ENCODE results near the gene XXYLT1.

The XXYLT1 gene

GRCh38 chr3:195071916-195072820 is 198.8 kb downstream of the XXYLT1 start:
- TF ChIP-seq, protein P1, sequence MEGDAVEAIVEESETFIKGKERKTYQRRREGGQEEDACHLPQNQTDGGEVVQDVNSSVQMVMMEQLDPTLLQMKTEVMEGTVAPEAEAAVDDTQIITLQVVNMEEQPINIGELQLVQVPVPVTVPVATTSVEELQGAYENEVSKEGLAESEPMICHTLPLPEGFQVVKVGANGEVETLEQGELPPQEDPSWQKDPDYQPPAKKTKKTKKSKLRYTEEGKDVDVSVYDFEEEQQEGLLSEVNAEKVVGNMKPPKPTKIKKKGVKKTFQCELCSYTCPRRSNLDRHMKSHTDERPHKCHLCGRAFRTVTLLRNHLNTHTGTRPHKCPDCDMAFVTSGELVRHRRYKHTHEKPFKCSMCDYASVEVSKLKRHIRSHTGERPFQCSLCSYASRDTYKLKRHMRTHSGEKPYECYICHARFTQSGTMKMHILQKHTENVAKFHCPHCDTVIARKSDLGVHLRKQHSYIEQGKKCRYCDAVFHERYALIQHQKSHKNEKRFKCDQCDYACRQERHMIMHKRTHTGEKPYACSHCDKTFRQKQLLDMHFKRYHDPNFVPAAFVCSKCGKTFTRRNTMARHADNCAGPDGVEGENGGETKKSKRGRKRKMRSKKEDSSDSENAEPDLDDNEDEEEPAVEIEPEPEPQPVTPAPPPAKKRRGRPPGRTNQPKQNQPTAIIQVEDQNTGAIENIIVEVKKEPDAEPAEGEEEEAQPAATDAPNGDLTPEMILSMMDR (IDR thresholded peaks at IDR 0.05; ENCODE audit: low read depth, low read length, missing control alignments): no peak
- no peak overlapping the region for H3K4me3 ChIP-seq (replicated peaks; ENCODE audit: low read depth, low read length)
- no peak for DNase-seq (ENCODE audit: extremely low read depth, low read depth)

GRCh38 chr3:195071011-195071728 is 199.8 kb downstream of the XXYLT1 start:
- no peak for DNase-seq (ENCODE audit: extremely low read depth, low read depth)
- TF ChIP-seq, protein P1 (IDR thresholded peaks at IDR 0.05; ENCODE audit: low read depth, low read length, missing control alignments): no peak
- H3K4me3 ChIP-seq (replicated peaks; ENCODE audit: low read depth, low read length): no peak overlapping the region

GRCh38 chr3:195070336-195070735 is 200.6 kb downstream of the XXYLT1 start:
- H3K4me3 ChIP-seq (replicated peaks; ENCODE audit: low read depth, low read length): no peak overlapping the region
- no peak for DNase-seq (ENCODE audit: extremely low read depth, low read depth)
- TF ChIP-seq, protein P1 (IDR thresholded peaks at IDR 0.05; ENCODE audit: low read depth, low read length, missing control alignments): no peak

DNA sequence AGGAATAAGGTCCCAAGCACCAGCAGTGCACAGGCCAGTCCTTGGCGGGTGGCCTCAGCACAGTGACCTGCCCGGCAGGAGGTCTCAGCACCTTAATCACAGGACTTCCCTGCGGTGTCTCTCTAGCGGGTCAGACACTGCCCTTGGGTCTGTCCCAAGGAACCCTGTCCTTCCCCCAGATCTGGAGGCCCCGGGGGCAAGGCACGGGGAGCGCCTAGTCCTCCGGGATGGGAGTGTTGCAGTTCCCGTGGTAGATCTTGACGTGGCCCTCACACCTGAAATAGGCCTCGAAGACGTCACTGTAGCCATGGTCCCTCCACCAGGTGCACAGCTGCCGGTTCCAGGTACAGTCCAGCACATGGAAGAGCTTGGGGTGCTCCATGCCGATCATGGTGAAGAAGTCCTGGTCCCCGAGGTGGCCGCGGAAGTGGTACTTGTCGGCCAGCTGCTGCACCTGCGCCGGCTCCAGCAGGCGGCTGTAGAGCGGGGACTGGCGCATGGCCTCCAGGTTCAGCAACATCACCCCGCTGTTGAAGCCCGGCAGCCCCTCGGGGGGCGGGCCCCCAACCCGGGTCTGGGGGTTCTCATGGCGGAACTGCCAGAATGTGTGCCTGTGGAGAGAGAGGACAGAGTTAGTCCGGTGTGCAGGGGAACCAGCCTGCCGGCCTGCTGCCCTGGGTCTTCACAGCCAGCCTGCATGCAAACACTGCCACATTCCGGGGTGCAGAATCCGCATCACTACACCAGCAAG is 201.3 kb downstream of the XXYLT1 start:
- DNase-seq (ENCODE audit: extremely low read depth, low read depth): no peak
- TF ChIP-seq, protein P1 (IDR thresholded peaks at IDR 0.05; ENCODE audit: low read depth, low read length, missing control alignments): no peak
- H3K4me3 ChIP-seq (replicated peaks; ENCODE audit: low read depth, low read length): no peak overlapping the region

DNA sequence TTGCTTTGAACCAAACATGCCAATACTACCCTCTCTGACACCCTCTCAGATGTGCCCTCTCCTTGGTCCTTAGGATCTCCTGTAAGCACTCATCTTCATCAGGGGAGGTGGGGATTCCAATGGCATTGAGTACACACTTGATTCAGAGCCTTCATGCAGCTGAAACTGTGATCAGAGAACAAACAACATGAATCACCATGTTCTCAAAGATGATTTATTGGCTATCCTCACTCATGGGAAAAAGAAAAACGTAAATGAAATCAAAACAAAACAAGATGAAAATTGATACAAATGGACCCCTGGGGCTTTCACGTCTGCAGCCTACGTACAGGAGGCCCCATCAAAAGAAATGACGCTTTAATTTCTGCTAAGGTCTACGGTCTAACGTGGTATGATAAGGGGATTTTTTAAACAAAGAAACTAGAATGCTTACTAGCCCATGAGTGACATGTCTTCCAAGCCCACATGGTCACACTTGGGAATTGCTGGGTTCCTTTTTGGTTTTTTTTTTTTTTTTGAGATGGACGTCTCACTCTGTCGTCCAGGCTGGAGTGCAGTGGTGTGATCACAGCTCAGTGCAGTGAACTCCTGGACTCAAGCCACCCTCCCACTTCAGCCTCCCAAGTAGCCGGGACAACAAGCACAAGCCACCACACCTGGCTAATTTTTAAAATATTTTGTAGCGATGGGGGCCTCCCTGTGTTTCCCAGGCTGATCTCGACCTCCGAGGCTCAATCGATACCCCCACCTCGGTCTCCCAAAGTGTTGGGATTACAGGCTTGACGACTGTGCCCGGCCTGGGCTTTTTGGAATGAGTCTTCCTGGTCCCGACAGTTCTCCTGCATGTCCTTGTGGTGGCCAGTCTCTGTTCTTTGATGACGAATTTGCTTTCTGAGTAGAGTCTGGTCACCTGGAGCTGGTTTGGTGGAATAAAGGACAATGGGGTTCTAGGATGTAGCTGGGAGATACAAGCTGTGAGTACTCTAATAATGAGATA is 202.6 kb downstream of the XXYLT1 start:
- no peak for DNase-seq (ENCODE audit: extremely low read depth, low read depth)
- no peak overlapping the region for H3K4me3 ChIP-seq (replicated peaks; ENCODE audit: low read depth, low read length)
- TF ChIP-seq, protein P1 (IDR thresholded peaks at IDR 0.05; ENCODE audit: low read depth, low read length, missing control alignments): no peak

Data from HFF-Myc (cell line).